Measurements from ENCODE around the gene GAS2L2. TPM values are rescaled to one million over a fixed set of nuclear protein-coding genes. Genes with fewer than 3 reads are reported as not detected.

The GAS2L2 gene
- total and polyA plus RNA-seq, 4 donors, result not detected

GRCh38 chr17:35729405-35729833 is 23.6 kb downstream of the GAS2L2 start:
- TF ChIP-seq ZBTB33 (IDR thresholded peaks at IDR 0.05), result no peak
- no peak for TF ChIP-seq JUND (IDR thresholded peaks at IDR 0.05)
- TF ChIP-seq REST (IDR thresholded peaks at IDR 0.05), result no peak
- TF ChIP-seq EGR1 (IDR thresholded peaks at IDR 0.05; ENCODE audit: low read depth in 2 of 2), result no peak
- no peak for TF ChIP-seq NR2F2 (IDR thresholded peaks at IDR 0.05)
- no peak for TF ChIP-seq FOXA2 (IDR thresholded peaks at IDR 0.05)
- TF ChIP-seq RXRA (IDR thresholded peaks at IDR 0.05), result no peak
- TF ChIP-seq, protein P1, sequence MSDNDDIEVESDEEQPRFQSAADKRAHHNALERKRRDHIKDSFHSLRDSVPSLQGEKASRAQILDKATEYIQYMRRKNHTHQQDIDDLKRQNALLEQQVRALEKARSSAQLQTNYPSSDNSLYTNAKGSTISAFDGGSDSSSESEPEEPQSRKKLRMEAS (IDR thresholded peaks at IDR 0.05), result no peak
- no peak for TF ChIP-seq HNF4G (IDR thresholded peaks at IDR 0.05)
- no peak for TF ChIP-seq RAD21 (IDR thresholded peaks at IDR 0.05)
- no peak for TF ChIP-seq ATF3 (IDR thresholded peaks at IDR 0.05)
- TF ChIP-seq GABPA (IDR thresholded peaks at IDR 0.05 in 1 of 2, conservative IDR thresholded peaks at IDR 0.05 in 1 of 2), result no peak
- TF ChIP-seq YY1 (IDR thresholded peaks at IDR 0.05), result no peak
- TF ChIP-seq, protein P2, sequence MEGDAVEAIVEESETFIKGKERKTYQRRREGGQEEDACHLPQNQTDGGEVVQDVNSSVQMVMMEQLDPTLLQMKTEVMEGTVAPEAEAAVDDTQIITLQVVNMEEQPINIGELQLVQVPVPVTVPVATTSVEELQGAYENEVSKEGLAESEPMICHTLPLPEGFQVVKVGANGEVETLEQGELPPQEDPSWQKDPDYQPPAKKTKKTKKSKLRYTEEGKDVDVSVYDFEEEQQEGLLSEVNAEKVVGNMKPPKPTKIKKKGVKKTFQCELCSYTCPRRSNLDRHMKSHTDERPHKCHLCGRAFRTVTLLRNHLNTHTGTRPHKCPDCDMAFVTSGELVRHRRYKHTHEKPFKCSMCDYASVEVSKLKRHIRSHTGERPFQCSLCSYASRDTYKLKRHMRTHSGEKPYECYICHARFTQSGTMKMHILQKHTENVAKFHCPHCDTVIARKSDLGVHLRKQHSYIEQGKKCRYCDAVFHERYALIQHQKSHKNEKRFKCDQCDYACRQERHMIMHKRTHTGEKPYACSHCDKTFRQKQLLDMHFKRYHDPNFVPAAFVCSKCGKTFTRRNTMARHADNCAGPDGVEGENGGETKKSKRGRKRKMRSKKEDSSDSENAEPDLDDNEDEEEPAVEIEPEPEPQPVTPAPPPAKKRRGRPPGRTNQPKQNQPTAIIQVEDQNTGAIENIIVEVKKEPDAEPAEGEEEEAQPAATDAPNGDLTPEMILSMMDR (IDR thresholded peaks at IDR 0.05; ENCODE audit: low read depth, low read length, missing input control), result no peak
- no peak for TF ChIP-seq HNF4A (conservative IDR thresholded peaks at IDR 0.05)
- no peak for TF ChIP-seq TAF1 (conservative IDR thresholded peaks at IDR 0.05)
- TF ChIP-seq SP1 (IDR thresholded peaks at IDR 0.05), result no peak
- TF ChIP-seq FOXA1 (IDR thresholded peaks at IDR 0.05), result no peak
- DNase-seq (ENCODE audit: low spot score), result no peak
- WGBS, result 89% methylated on average over 4 of the region's 4 CpGs

More at GRCh38 chr17:35729405-35729833, 23.6 kb downstream of the GAS2L2 start:
- H3K9me3 ChIP-seq (ENCODE audit: control insufficient read depth in 4 of 4, low read length in 3 of 4), result no peaks in the 10 kb centered on the region
- peaks cover 0 to 13% (median 10%) of the 10 kb centered on the region in 4 donors for H3K36me3 ChIP-seq (ENCODE audit: control insufficient read depth in 4 of 4, insufficient read depth in 3 of 4, low read depth in 1 of 4, low read length in 3 of 4)
- H3K4me3 ChIP-seq (ENCODE audit: low read depth in 1 of 3, low read length in 3 of 3), result no peak overlapping the region
- no peak overlapping the region for H3K9ac ChIP-seq (ENCODE audit: low read depth in 1 of 2, low read length in 2 of 2)
- H3K27me3 ChIP-seq (ENCODE audit: control insufficient read depth in 4 of 4, insufficient read depth in 4 of 4, low read length in 3 of 4), result no peaks in the 10 kb centered on the region
- peaks cover 0 to 9% (median 5%) of the 10 kb centered on the region in 4 donors for H3K4me1 ChIP-seq (ENCODE audit: control insufficient read depth in 4 of 4, insufficient read depth in 4 of 4, low read length in 3 of 4)
- no peak overlapping the region for H3K27ac ChIP-seq (ENCODE audit: low read depth in 1 of 2, low read length in 2 of 2)
